ENCODE measurements around the gene PKNOX2. TPM values are rescaled to one million over a fixed set of nuclear protein-coding genes. Genes with fewer than 3 reads are reported as not detected.

PKNOX2 gene
- total and polyA plus RNA-seq, 4 donors, result 0.14 to 0.29 (median 0.24) TPM

GRCh38 chr11:125242141-125242775, 77.7 kb downstream of the PKNOX2 start:
- no peaks in the 10 kb centered on the region for H3K9me3 ChIP-seq (ENCODE audit: control insufficient read depth in 4 of 4, low read length in 3 of 4)
- H3K4me1 ChIP-seq (ENCODE audit: control insufficient read depth in 4 of 4, insufficient read depth in 4 of 4, low read length in 3 of 4), result no peaks in the 10 kb centered on the region
- no peak overlapping the region for H3K9ac ChIP-seq (ENCODE audit: low read depth in 1 of 2, low read length in 2 of 2)
- H3K27me3 ChIP-seq (ENCODE audit: control insufficient read depth in 4 of 4, insufficient read depth in 4 of 4, low read length in 3 of 4), result no peaks in the 10 kb centered on the region
- WGBS, result 89% methylated on average over 11 of the region's 11 CpGs
- TF ChIP-seq, protein P1, sequence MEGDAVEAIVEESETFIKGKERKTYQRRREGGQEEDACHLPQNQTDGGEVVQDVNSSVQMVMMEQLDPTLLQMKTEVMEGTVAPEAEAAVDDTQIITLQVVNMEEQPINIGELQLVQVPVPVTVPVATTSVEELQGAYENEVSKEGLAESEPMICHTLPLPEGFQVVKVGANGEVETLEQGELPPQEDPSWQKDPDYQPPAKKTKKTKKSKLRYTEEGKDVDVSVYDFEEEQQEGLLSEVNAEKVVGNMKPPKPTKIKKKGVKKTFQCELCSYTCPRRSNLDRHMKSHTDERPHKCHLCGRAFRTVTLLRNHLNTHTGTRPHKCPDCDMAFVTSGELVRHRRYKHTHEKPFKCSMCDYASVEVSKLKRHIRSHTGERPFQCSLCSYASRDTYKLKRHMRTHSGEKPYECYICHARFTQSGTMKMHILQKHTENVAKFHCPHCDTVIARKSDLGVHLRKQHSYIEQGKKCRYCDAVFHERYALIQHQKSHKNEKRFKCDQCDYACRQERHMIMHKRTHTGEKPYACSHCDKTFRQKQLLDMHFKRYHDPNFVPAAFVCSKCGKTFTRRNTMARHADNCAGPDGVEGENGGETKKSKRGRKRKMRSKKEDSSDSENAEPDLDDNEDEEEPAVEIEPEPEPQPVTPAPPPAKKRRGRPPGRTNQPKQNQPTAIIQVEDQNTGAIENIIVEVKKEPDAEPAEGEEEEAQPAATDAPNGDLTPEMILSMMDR (IDR thresholded peaks at IDR 0.05; ENCODE audit: low read depth, low read length, missing input control), result no peak
- TF ChIP-seq JUND (IDR thresholded peaks at IDR 0.05) (no peak), REST (IDR thresholded peaks at IDR 0.05) (no peak), NR2F2 (IDR thresholded peaks at IDR 0.05) (no peak), SP1 (IDR thresholded peaks at IDR 0.05) (no peak), RAD21 (IDR thresholded peaks at IDR 0.05) (no peak), GABPA (IDR thresholded peaks at IDR 0.05 in 1 of 2, conservative IDR thresholded peaks at IDR 0.05 in 1 of 2) (no peak), EGR1 (IDR thresholded peaks at IDR 0.05; ENCODE audit: low read depth in 2 of 2) (no peak), FOXA2 (IDR thresholded peaks at IDR 0.05) (no peak), YY1 (IDR thresholded peaks at IDR 0.05) (no peak), ATF3 (IDR thresholded peaks at IDR 0.05) (no peak), HNF4G (IDR thresholded peaks at IDR 0.05) (no peak), TAF1 (conservative IDR thresholded peaks at IDR 0.05) (no peak)
- TF ChIP-seq, protein P2, sequence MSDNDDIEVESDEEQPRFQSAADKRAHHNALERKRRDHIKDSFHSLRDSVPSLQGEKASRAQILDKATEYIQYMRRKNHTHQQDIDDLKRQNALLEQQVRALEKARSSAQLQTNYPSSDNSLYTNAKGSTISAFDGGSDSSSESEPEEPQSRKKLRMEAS (IDR thresholded peaks at IDR 0.05), result no peak
- TF ChIP-seq, protein P3, sequence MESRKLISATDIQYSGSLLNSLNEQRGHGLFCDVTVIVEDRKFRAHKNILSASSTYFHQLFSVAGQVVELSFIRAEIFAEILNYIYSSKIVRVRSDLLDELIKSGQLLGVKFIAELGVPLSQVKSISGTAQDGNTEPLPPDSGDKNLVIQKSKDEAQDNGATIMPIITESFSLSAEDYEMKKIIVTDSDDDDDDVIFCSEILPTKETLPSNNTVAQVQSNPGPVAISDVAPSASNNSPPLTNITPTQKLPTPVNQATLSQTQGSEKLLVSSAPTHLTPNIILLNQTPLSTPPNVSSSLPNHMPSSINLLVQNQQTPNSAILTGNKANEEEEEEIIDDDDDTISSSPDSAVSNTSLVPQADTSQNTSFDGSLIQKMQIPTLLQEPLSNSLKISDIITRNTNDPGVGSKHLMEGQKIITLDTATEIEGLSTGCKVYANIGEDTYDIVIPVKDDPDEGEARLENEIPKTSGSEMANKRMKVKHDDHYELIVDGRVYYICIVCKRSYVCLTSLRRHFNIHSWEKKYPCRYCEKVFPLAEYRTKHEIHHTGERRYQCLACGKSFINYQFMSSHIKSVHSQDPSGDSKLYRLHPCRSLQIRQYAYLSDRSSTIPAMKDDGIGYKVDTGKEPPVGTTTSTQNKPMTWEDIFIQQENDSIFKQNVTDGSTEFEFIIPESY (IDR thresholded peaks at IDR 0.05), result no peak
- DNase-seq (ENCODE audit: low spot score), result no peak
- H3K27ac ChIP-seq (ENCODE audit: low read depth in 1 of 2, low read length in 2 of 2), result no peak overlapping the region
- no peaks in the 10 kb centered on the region for H3K36me3 ChIP-seq (ENCODE audit: control insufficient read depth in 4 of 4, insufficient read depth in 3 of 4, low read depth in 1 of 4, low read length in 3 of 4)
- no peak overlapping the region for H3K4me3 ChIP-seq (ENCODE audit: low read depth in 1 of 3, low read length in 3 of 3)

DNA sequence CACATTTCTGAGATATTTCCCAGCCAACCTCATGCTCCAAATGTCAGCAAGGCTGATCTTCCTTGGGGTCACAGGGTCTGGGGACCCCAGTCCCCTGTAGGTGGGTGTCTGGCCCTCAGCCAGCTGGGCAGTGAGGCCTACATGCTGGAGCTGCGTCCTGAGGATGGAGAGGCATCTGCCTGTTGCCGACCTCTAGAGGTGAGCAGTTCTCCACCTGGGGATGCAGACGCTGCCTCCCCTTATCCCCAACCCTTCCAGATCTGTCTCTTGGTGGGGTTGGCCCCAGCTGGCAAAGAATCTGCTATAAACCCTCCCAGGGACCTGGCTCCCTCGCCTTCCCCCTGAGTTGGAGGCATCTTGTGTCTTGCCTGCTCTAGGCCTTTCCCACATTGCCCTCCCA, 79.6 kb downstream of the PKNOX2 start:
- no peaks in the 10 kb centered on the region for H3K4me1 ChIP-seq (ENCODE audit: control insufficient read depth in 4 of 4, insufficient read depth in 4 of 4, low read length in 3 of 4)
- H3K27ac ChIP-seq (ENCODE audit: low read depth in 1 of 2, low read length in 2 of 2), result no peak overlapping the region
- DNase-seq (ENCODE audit: low spot score), result no peak
- no peak overlapping the region for H3K4me3 ChIP-seq (ENCODE audit: low read depth in 1 of 3, low read length in 3 of 3)
- H3K36me3 ChIP-seq (ENCODE audit: control insufficient read depth in 4 of 4, insufficient read depth in 3 of 4, low read depth in 1 of 4, low read length in 3 of 4), result no peaks in the 10 kb centered on the region
- WGBS, result 84% methylated on average over 4 of the region's 4 CpGs
- TF ChIP-seq JUND (IDR thresholded peaks at IDR 0.05) (no peak), HNF4G (IDR thresholded peaks at IDR 0.05) (no peak), EGR1 (IDR thresholded peaks at IDR 0.05; ENCODE audit: low read depth in 2 of 2) (no peak), RXRA (IDR thresholded peaks at IDR 0.05) (no peak), SP1 (IDR thresholded peaks at IDR 0.05) (no peak)
- TF ChIP-seq, protein P2 (IDR thresholded peaks at IDR 0.05), result no peak
- TF ChIP-seq, protein P3 (IDR thresholded peaks at IDR 0.05), result no peak
- TF ChIP-seq, protein P1 (IDR thresholded peaks at IDR 0.05; ENCODE audit: low read depth, low read length, missing input control), result no peak
- H3K27me3 ChIP-seq (ENCODE audit: control insufficient read depth in 4 of 4, insufficient read depth in 4 of 4, low read length in 3 of 4), result no peaks in the 10 kb centered on the region
- no peaks in the 10 kb centered on the region for H3K9me3 ChIP-seq (ENCODE audit: control insufficient read depth in 4 of 4, low read length in 3 of 4)
- H3K9ac ChIP-seq (ENCODE audit: low read depth in 1 of 2, low read length in 2 of 2), result no peak overlapping the region
